ENCODE results near the gene DOCK4. TPM values are rescaled to one million over a fixed set of nuclear protein-coding genes. Genes with fewer than 3 reads are reported as not detected.

DOCK4 gene
- total and polyA plus RNA-seq, 2 of the 8 experiments (the other 6 are each of a cell fraction or from before 2014, with no cell fraction given) = 5.1 to 23.6 TPM

- no peak overlapping the region for H3K4me2 ChIP-seq (ENCODE audit: insufficient read depth in 1 of 2, low read depth in 2 of 2, low read length in 2 of 2)
- no peak overlapping the region for H3K4me3 ChIP-seq (ENCODE audit: extremely low read depth in 1 of 4, insufficient read depth in 2 of 4, low read depth in 3 of 4, low read length in 4 of 4)
- FAIRE-seq = no peak
- 95% methylated on average over 4 of the region's 4 CpGs; no CpG with 5 or more reads in 1 of the 2 experiments for WGBS, 2 experiments (ENCODE audit: extremely low coverage in 1 of 2, insufficient coverage in 1 of 2, insufficient read length in 1 of 2, insufficient replicate concordance in 2 of 2, low coverage in 1 of 2, low lambda C conversion rate in 2 of 2, missing lambda C conversion rate in 1 of 2)
- H3K23me2 ChIP-seq (ENCODE audit: low read depth, low read length) = no peaks in the 10 kb centered on the region
- H4K8ac ChIP-seq (ENCODE audit: extremely low read depth, insufficient read depth, low read length) = no peak overlapping the region
- H2BK120ac ChIP-seq (replicated peaks; ENCODE audit: low read depth, low read length) = no peak overlapping the region
- H3K9ac ChIP-seq (replicated peaks in 1 of 4; ENCODE audit: extremely low read depth in 1 of 4, low read depth in 3 of 4, low read length in 3 of 4) = no peak overlapping the region; a peak in 1 of 7 replicates
- H3K79me2 ChIP-seq (ENCODE audit: control insufficient read depth in 1 of 2, insufficient read depth in 2 of 2, low read length in 2 of 2) = no peaks in the 10 kb centered on the region
- no peaks in the 10 kb centered on the region for H3K79me1 ChIP-seq (ENCODE audit: low read depth, low read length)
- no peaks in the 10 kb centered on the region for H3K27me3 ChIP-seq (replicated peaks in 1 of 4; ENCODE audit: control insufficient read depth in 3 of 4, extremely low read depth in 1 of 4, insufficient read depth in 3 of 4, low read length in 3 of 4)
- H2BK15ac ChIP-seq (ENCODE audit: low read length) = no peak overlapping the region
- H3K27ac ChIP-seq (ENCODE audit: low read depth, low read length) = no peak overlapping the region
- H3K9me3 ChIP-seq (ENCODE audit: insufficient read depth in 2 of 2, low read depth in 1 of 2, low read length in 1 of 2) = no peaks in the 10 kb centered on the region
- POLR2A ChIA-PET (ENCODE audit: partially characterized antibody) = no interaction called here
- CTCF ChIA-PET (ENCODE audit: partially characterized antibody) = interaction anchor here (0.6 to 1.6 kb wide), 4 partner anchors 20 to 647 kb away, joined by 3 to 5 read pairs (median 4); no protein-coding TSS in a partner anchor
- no peak overlapping the region for H4K5ac ChIP-seq (ENCODE audit: insufficient read length, low read depth, low read length)
- H4K91ac ChIP-seq (replicated peaks; ENCODE audit: insufficient read length, low read length) = no peak overlapping the region
- no peaks in the 10 kb centered on the region for H4K20me1 ChIP-seq (replicated peaks in 1 of 2; ENCODE audit: control insufficient read depth in 1 of 2, insufficient read depth in 2 of 2, low read length in 2 of 2)
- DNase-seq (ENCODE audit: low read depth in 1 of 2, low spot score in 2 of 2) = no peak
- H3K4me1 ChIP-seq (replicated peaks in 1 of 4; ENCODE audit: control insufficient read depth in 3 of 4, insufficient read depth in 4 of 4, low read length in 3 of 4) = no peaks in the 10 kb centered on the region
- no peak overlapping the region for H2AK5ac ChIP-seq (ENCODE audit: low read depth, low read length)
- H3K23ac ChIP-seq (ENCODE audit: insufficient read length) = no peak overlapping the region
- no peak overlapping the region for H3K18ac ChIP-seq (ENCODE audit: extremely low read depth, low read length)
- H3K36me3 ChIP-seq (ENCODE audit: control insufficient read depth in 2 of 4, insufficient read depth in 4 of 4, low read length in 3 of 4) = peaks cover 0 to 3% (median 0%) of the 10 kb centered on the region in 4 experiments; a peak in 1 of 8 replicates
- H3K56ac ChIP-seq (replicated peaks; ENCODE audit: insufficient read length, low read depth, low read length) = no peak overlapping the region
- no peak overlapping the region for H2AFZ ChIP-seq (ENCODE audit: low read length)
- TF ChIP-seq YY1 (IDR thresholded peaks at IDR 0.05; ENCODE audit: low read depth, low read length) (no peak), KDM4A (IDR thresholded peaks at IDR 0.05; ENCODE audit: low read depth, low read length, severe bottlenecking) (no peak)
- H3K14ac ChIP-seq (ENCODE audit: insufficient read length) = no peak overlapping the region
- H2BK20ac ChIP-seq (ENCODE audit: low read length) = no peak overlapping the region
- no peak overlapping the region for H2BK12ac ChIP-seq (ENCODE audit: low read depth, low read length)
- H3K4ac ChIP-seq (replicated peaks; ENCODE audit: insufficient read length, low read depth, low read length) = no peak overlapping the region
- no peak overlapping the region for H2BK5ac ChIP-seq (ENCODE audit: low read depth, low read length)
These were observed 473.3 kb downstream of the DOCK4 start for GRCh38 chr7:111732923-111733322.

Measured in H1 (cell line).